Lower leg skin (tissue), 3 donors: Measurements from ENCODE around the gene ABCB9.

Experiments used
- POLR2A ChIP-seq, 2 donors: fragments of 450-650 bp; IDR thresholded peaks; one replicate each; pipeline ENCODE4 v1.6.1; 2016 to 2017; ENCODE audit warnings: antibody characterized with exemption in 2 of 2, mild to moderate bottlenecking in 1 of 2, moderate library complexity in 1 of 2
- TF ChIP-seq, protein P1 (sequence below), 3 donors: fragments of 450-650 bp; IDR thresholded peaks; one replicate each; pipeline ENCODE4 v1.5.1; 2016; ENCODE audit warnings: antibody characterized with exemption in 3 of 3, mild to moderate bottlenecking in 3 of 3, moderate library complexity in 2 of 3

DNA sequence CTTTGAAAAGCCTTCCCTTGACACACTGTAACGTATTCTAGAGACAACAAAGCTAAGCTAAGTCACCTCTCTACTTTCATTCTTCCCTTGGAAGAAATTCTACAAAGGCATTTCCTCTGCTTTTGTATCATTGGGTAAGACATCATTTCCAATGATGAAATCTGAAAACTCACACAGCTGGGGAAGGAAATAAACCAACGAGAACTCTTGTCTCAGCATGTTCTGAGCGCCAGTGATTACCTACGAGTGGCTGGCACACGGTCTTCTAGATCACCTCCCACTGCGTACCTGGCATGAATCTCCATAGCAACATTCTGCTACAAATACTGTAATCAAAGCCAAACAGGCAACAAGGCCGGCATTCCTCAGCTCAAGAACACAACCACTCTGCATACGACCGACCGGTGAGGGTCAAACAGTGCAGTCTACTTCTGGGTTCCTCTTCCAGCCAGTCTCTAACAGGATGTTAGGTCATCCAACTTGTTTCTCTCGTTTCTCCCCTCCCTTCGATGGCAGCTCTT, 78.0 kb downstream of the ABCB9 start:
- TF ChIP-seq, protein P1, sequence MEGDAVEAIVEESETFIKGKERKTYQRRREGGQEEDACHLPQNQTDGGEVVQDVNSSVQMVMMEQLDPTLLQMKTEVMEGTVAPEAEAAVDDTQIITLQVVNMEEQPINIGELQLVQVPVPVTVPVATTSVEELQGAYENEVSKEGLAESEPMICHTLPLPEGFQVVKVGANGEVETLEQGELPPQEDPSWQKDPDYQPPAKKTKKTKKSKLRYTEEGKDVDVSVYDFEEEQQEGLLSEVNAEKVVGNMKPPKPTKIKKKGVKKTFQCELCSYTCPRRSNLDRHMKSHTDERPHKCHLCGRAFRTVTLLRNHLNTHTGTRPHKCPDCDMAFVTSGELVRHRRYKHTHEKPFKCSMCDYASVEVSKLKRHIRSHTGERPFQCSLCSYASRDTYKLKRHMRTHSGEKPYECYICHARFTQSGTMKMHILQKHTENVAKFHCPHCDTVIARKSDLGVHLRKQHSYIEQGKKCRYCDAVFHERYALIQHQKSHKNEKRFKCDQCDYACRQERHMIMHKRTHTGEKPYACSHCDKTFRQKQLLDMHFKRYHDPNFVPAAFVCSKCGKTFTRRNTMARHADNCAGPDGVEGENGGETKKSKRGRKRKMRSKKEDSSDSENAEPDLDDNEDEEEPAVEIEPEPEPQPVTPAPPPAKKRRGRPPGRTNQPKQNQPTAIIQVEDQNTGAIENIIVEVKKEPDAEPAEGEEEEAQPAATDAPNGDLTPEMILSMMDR (IDR thresholded peaks at IDR 0.05) = no peak
- TF ChIP-seq POLR2A (IDR thresholded peaks at IDR 0.05) = no peak
